Activated CD8-positive, alpha-beta memory T cell treated with anti-CD3 and anti-CD28 coated beads, Interleukin-2, amount 50 U/mL, for 4 hours (primary cell): ENCODE results near the gene MRPL22.
"Not testable (repeated sequence)": the region's sequence is repeated elsewhere in the genome, so short reads cannot be mapped to it uniquely, and the experiment has no call there.

Experiments
- DNase-seq: peaks from one replicate; pipeline ENCODE4 v3.0.0-alpha.2; 2020

The MRPL22 gene

GRCh38 chr5:154999865-155000264, 59.0 kb downstream of the MRPL22 start:
- no peak for DNase-seq

- no peak for DNase-seq
Measured at GRCh38 chr5:155001523-155001922, 60.6 kb downstream of the MRPL22 start.

- DNase-seq, result not testable (repeated sequence)
Measured at GRCh38 chr5:155002722-155003121, 61.8 kb downstream of the MRPL22 start.

GRCh38 chr5:155004138-155004744, 63.4 kb downstream of the MRPL22 start:
- DNase-seq, result no peak

- not testable (repeated sequence) for DNase-seq
Measured at GRCh38 chr5:155006265-155006664, 65.4 kb downstream of the MRPL22 start.

- no peak for DNase-seq
Measured at GRCh38 chr5:155008669-155009068, 67.8 kb downstream of the MRPL22 start.

GRCh38 chr5:155010881-155011280, 70.0 kb downstream of the MRPL22 start:
- DNase-seq, result no peak

- DNase-seq, result no peak
Measured at GRCh38 chr5:155013526-155013925, 72.7 kb downstream of the MRPL22 start, which contains the start of gene KIF4B. Gene KIF4B (plus strand): TSS chr5:155013755. CDS start chr5:155013860, 105 bp downstream.

GRCh38 chr5:155015239-155015638, 74.4 kb downstream of the MRPL22 start:
- DNase-seq, result no peak

GRCh38 chr5:155017610-155018009, 76.7 kb downstream of the MRPL22 start:
- DNase-seq, result no peak
